GM19324 (cell line): Measurements from ENCODE around the gene FNDC3B.

ENCODE experiments used
- ATAC-seq: cut with Tn5 transposase; IDR thresholded peaks from one replicate; pipeline ENCODE4 v1.9.1; 2021; ENCODE audit warnings: mild to moderate bottlenecking, moderate library complexity; ENCODE audit not compliant: unreplicated experiment, low FRiP score

FNDC3B gene

GRCh38 chr3:172051957-172052354, 12.6 kb downstream of the FNDC3B start:
- no peak for ATAC-seq

- ATAC-seq: no peak
Observed at GRCh38 chr3:172052405-172052804, 13.0 kb downstream of the FNDC3B start.

- ATAC-seq: no peak
Observed at GRCh38 chr3:172054115-172054764, 14.9 kb downstream of the FNDC3B start.

- no peak for ATAC-seq
Observed at GRCh38 chr3:172056416-172056815, 17.0 kb downstream of the FNDC3B start.

- ATAC-seq: no peak
Observed at GRCh38 chr3:172057059-172057458, 17.7 kb downstream of the FNDC3B start.

- ATAC-seq: no peak
Observed at GRCh38 chr3:172057624-172058327, 18.4 kb downstream of the FNDC3B start.

- no peak for ATAC-seq
Observed at GRCh38 chr3:172059532-172059931, 20.2 kb downstream of the FNDC3B start.

GRCh38 chr3:172060234-172060633, 20.9 kb downstream of the FNDC3B start:
- ATAC-seq: no peak

- peak; percentile 80 for ATAC-seq
Observed at GRCh38 chr3:172061724-172062184, 22.4 kb downstream of the FNDC3B start.

- no peak for ATAC-seq
Observed at GRCh38 chr3:172062761-172063160, 23.4 kb downstream of the FNDC3B start.

GRCh38 chr3:172063456-172064432, 24.4 kb downstream of the FNDC3B start:
- ATAC-seq: no peak

- ATAC-seq: no peak
Observed at GRCh38 chr3:172065527-172065926, 26.1 kb downstream of the FNDC3B start.

- ATAC-seq: no peak
Observed at GRCh38 chr3:172065967-172066762, 26.8 kb downstream of the FNDC3B start.

GRCh38 chr3:172066880-172067796, 27.8 kb downstream of the FNDC3B start:
- no peak for ATAC-seq

- ATAC-seq: no peak
Observed at GRCh38 chr3:172067837-172068440, 28.6 kb downstream of the FNDC3B start.

GRCh38 chr3:172068977-172069376, 29.6 kb downstream of the FNDC3B start:
- no peak for ATAC-seq

- ATAC-seq: no peak
Observed at GRCh38 chr3:172069478-172069877, 30.1 kb downstream of the FNDC3B start.

- no peak for ATAC-seq
Observed at GRCh38 chr3:172070269-172070668, 30.9 kb downstream of the FNDC3B start.

GRCh38 chr3:172070802-172071201, 31.4 kb downstream of the FNDC3B start:
- ATAC-seq: no peak
